Keratinocyte (primary cell): ENCODE measurements around the gene PRKAB2. TPM values are rescaled to one million over a fixed set of nuclear protein-coding genes. Genes with fewer than 3 reads are reported as not detected.

Source experiments
- DNase-seq: peaks from one replicate; pipeline ENCODE4 v3.0.0-alpha.2; 2011; ENCODE audit warnings: low read depth, missing footprints, low spot score
- FAIRE-seq: peaks from 2 replicates; lab custom pipeline; 2011; peaks lifted over from hg19 to GRCh38; lab: Jason Lieb, UNC
- H2AFZ ChIP-seq: 2 replicates; pipeline ENCODE4 v1.6.0; 2012; ENCODE audit warnings: low read length, control low read depth, inconsistent platforms; ENCODE audit not compliant: control insufficient read depth
- H3K27ac ChIP-seq: 2 replicates; pipeline ENCODE4 v1.5.1; 2011; ENCODE audit warnings: low read length; ENCODE audit not compliant: control insufficient read depth, insufficient read depth
- H3K27me3 ChIP-seq: 3 replicates; pipeline ENCODE4 v1.6.0; 2011; ENCODE audit warnings: low read length; ENCODE audit not compliant: control insufficient read depth, insufficient read depth; ENCODE audit errors: extremely low read depth
- H3K36me3 ChIP-seq, 2 experiments: 2 replicates in 1 of 2; 3 replicates in 1 of 2; pipeline ENCODE4 v1.5.1; 2011; ENCODE audit warnings: low read length in 2 of 2, mild to moderate bottlenecking in 1 of 2; ENCODE audit not compliant: control insufficient read depth in 2 of 2, insufficient read depth in 2 of 2; ENCODE audit errors: extremely low read depth in 1 of 2
- H3K4me1 ChIP-seq: 3 replicates; pipeline ENCODE4 v1.5.1; 2011; ENCODE audit warnings: low read length; ENCODE audit not compliant: control insufficient read depth, insufficient read depth; ENCODE audit errors: extremely low read depth
- H3K4me2 ChIP-seq: 3 replicates; pipeline ENCODE4 v1.6.0; 2011; ENCODE audit warnings: low read depth, low read length; ENCODE audit not compliant: control insufficient read depth, insufficient read depth; ENCODE audit errors: extremely low read depth
- H3K4me3 ChIP-seq, 3 experiments: fragments of 200-600 bp in 1 of 3; sonication (generic) in 1 of 3; 2 replicates in 2 of 3; 3 replicates in 1 of 3; pipeline ENCODE4 v1.5.1; 2011 to 2016; ENCODE audit warnings: low read length in 3 of 3, mild to moderate bottlenecking in 3 of 3, control low read depth in 2 of 3, inconsistent platforms in 1 of 3, low read depth in 1 of 3, mixed read lengths in 1 of 3, mixed run types in 1 of 3, moderate library complexity in 1 of 3; ENCODE audit not compliant: control insufficient read depth in 2 of 3, insufficient read depth in 2 of 3; ENCODE audit errors: extremely low read depth in 1 of 3
- H3K79me2 ChIP-seq: 2 replicates; pipeline ENCODE4 v1.6.0; 2012; ENCODE audit warnings: low read length; ENCODE audit not compliant: control insufficient read depth, insufficient read depth
- H3K9ac ChIP-seq: 3 replicates; pipeline ENCODE4 v1.6.0; 2011; ENCODE audit warnings: low read length; ENCODE audit not compliant: control insufficient read depth, insufficient read depth; ENCODE audit errors: extremely low read depth
- H3K9me1 ChIP-seq: 3 replicates; pipeline ENCODE4 v1.6.0; 2011; ENCODE audit warnings: low read length; ENCODE audit not compliant: control insufficient read depth, insufficient read depth; ENCODE audit errors: extremely low read depth
- H3K9me3 ChIP-seq: 2 replicates; pipeline ENCODE4 v1.5.1; 2012; ENCODE audit warnings: low read depth, low read length; ENCODE audit not compliant: control insufficient read depth
- H4K20me1 ChIP-seq: 3 replicates; pipeline ENCODE4 v1.6.0; 2011; ENCODE audit warnings: low read length; ENCODE audit not compliant: control insufficient read depth, insufficient read depth; ENCODE audit errors: extremely low read depth
- CTCF ChIP-seq, 3 experiments: IDR thresholded peaks in 1 of 3; conservative IDR thresholded peaks in 1 of 3; optimal IDR thresholded peaks in 1 of 3; 2 replicates in 2 of 3; 3 replicates in 1 of 3; pipeline versions ENCODE3 to v1.5.1; 2011; ENCODE audit warnings: low read length in 3 of 3, mild to moderate bottlenecking in 3 of 3, moderate library complexity in 2 of 3, control low read depth in 1 of 3, inconsistent platforms in 1 of 3; ENCODE audit not compliant: insufficient read depth in 2 of 3; ENCODE audit errors: extremely low read depth in 1 of 3
- EZH2 ChIP-seq: IDR thresholded peaks from one replicate; pipeline ENCODE4 v1.6.1; 2012; ENCODE audit warnings: inconsistent platforms, mild to moderate bottlenecking, low read length, moderate library complexity
- dilution Hi-C: fragments of 300-500 bp; cut with MboI; formaldehyde crosslinking; loops from one replicate; pipeline ENCODE4 v1.7.0; 2020; ENCODE audit warnings: low sequenced_read_pairs; ENCODE audit not compliant: extremely low pct_ligation_motif_present
- polyA plus RNA-seq, 5 experiments: library from polyadenylated mRNA; depleted of rRNA in 3 of 5; stranded (reverse) in 3 of 5; stranded (forward) in 1 of 5; unstranded in 1 of 5; fragments of >200 nt; gene quantifications; 1 replicate in 1 of 5; 2 replicates in 3 of 5; 3 replicates in 1 of 5; pipeline versions ENCODE4 v1.2.1 to v1.2.3, GENCODE V29; 2011 to 2012; ENCODE audit warnings: missing spikeins in 2 of 5, low read depth in 1 of 5, low replicate concordance in 1 of 5

PRKAB2 gene
- polyA plus RNA-seq, 1 donor (not counting 4 experiments of a cell fraction or from before 2014, with no cell fraction given): 39.9 TPM

- Histone ChIP-seq H2AFZ (no peak overlapping the region), H3K36me3 (no peaks in the 10 kb centered on the region), H3K9ac (no peak overlapping the region), H3K27me3 (no peaks in the 10 kb centered on the region), H4K20me1 (no peaks in the 10 kb centered on the region), H3K4me1 (no peaks in the 10 kb centered on the region), H3K9me1 (no peaks in the 10 kb centered on the region), H3K4me2 (no peak overlapping the region), H3K79me2 (no peaks in the 10 kb centered on the region), H3K9me3 (no peaks in the 10 kb centered on the region), H3K4me3 (no peak overlapping the region), H3K27ac (no peak overlapping the region)
- dilution Hi-C loops: no loop called here
- FAIRE-seq (no peak), DNase-seq (no peak)
- TF ChIP-seq CTCF (optimal IDR thresholded peaks at IDR 0.05 in 1 of 3, IDR thresholded peaks at IDR 0.05 in 1 of 3, conservative IDR thresholded peaks at IDR 0.05 in 1 of 3; ENCODE audit: extremely low read depth in 1 of 3, insufficient read depth in 2 of 3, low read length in 3 of 3) (no peak), EZH2 (no peak)
These were observed 37.9 kb upstream of the PRKAB2 start for GRCh38 chr1:147209825-147210821.

- Histone ChIP-seq H3K9me1 (no peaks in the 10 kb centered on the region), H2AFZ (no peak overlapping the region), H3K9me3 (no peaks in the 10 kb centered on the region), H4K20me1 (no peaks in the 10 kb centered on the region), H3K27ac (no peak overlapping the region), H3K4me2 (no peak overlapping the region), H3K79me2 (no peaks in the 10 kb centered on the region), H3K27me3 (no peaks in the 10 kb centered on the region), H3K36me3 (no peaks in the 10 kb centered on the region), H3K4me3 (no peak overlapping the region), H3K4me1 (no peaks in the 10 kb centered on the region), H3K9ac (no peak overlapping the region)
- no peak for DNase-seq
- dilution Hi-C loops: no loop called here
- FAIRE-seq: no peak
- TF ChIP-seq EZH2 (no peak), CTCF (optimal IDR thresholded peaks at IDR 0.05 in 1 of 3, IDR thresholded peaks at IDR 0.05 in 1 of 3, conservative IDR thresholded peaks at IDR 0.05 in 1 of 3; ENCODE audit: extremely low read depth in 1 of 3, insufficient read depth in 2 of 3, low read length in 3 of 3) (no peak)
These were observed 36.3 kb upstream of the PRKAB2 start for GRCh38 chr1:147208619-147209018.
